ENCODE measurements around the gene ADAMTS10. TPM values are rescaled to one million over a fixed set of nuclear protein-coding genes. Genes with fewer than 3 reads are reported as not detected.

Gene ADAMTS10
- total RNA-seq, 1 experiment from 2014 or later = 10.2 TPM

DNA sequence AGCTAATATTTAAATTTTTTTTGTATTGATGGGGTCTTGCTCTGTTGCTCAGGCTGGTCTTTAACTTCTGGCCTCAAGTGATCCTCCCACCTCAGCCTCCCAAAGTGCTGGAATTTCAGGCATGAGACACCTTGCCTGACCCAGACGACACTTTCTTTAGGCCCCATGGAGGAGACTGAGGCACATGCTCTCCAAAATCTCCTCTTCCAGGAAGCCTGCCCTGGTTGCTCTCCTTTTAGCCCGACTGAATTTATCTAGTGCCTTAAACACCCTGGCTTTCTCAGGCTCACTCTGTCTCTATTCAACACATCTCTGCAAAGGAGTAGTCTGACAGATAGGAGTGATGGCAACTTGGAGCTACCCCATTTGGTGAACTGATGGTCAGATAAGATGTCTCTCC, 52.2 kb downstream of the ADAMTS10 start:
- BruUV-seq (replicated peaks) = no TSS peak
- no peak for ATAC-seq
- no peak overlapping the region for H3K9ac ChIP-seq (ENCODE audit: low read length)
- no peaks in the 10 kb centered on the region for H3K27me3 ChIP-seq (ENCODE audit: insufficient read depth, low read length)
- no peak overlapping the region for H3K27ac ChIP-seq (ENCODE audit: low read depth, low read length)
- no peaks in the 10 kb centered on the region for H3K79me2 ChIP-seq (ENCODE audit: insufficient read depth, low read length)
- H2AFZ ChIP-seq (ENCODE audit: low read depth, low read length, poor library complexity, severe bottlenecking) = no peak overlapping the region
- no peak overlapping the region for H3K4me2 ChIP-seq (ENCODE audit: low read length)
- H4K20me1 ChIP-seq (ENCODE audit: insufficient read depth) = no peaks in the 10 kb centered on the region
- no peaks in the 10 kb centered on the region for H3K9me3 ChIP-seq (ENCODE audit: control insufficient read depth in 1 of 2, insufficient read depth in 1 of 2, low read depth in 1 of 2, low read length in 2 of 2)
- intact Hi-C loops (cut with micrococcal nuclease) = no loop called here
- POLR2A ChIA-PET = interaction anchor here (2.2 kb wide), 1 partner anchor 45 kb away, joined by 8 read pairs; the partner anchor contains the start of gene ZNF414
- H3K9me2 ChIP-seq (ENCODE audit: insufficient read depth) = no peaks in the 10 kb centered on the region
- no peak for DNase-seq (ENCODE audit: low read depth, low spot score)
- H3K4me1 ChIP-seq (ENCODE audit: control insufficient read depth in 1 of 2, insufficient read depth in 2 of 2, low read length in 2 of 2) = no peaks in the 10 kb centered on the region
- TF ChIP-seq EZH2phosphoT487 (IDR thresholded peaks at IDR 0.05; ENCODE audit: borderline replicate concordance) = no peak
- no peak for TF ChIP-seq POLR2A (IDR thresholded peaks at IDR 0.05; ENCODE audit: borderline replicate concordance, extremely low read depth, insufficient read depth, insufficient read length)
- no peak for TF ChIP-seq EGR1 (IDR thresholded peaks at IDR 0.05; ENCODE audit: low read depth)
- H3K4me3 ChIP-seq (replicated peaks in 1 of 2; ENCODE audit: low read depth in 1 of 2, low read length in 2 of 2) = no peak overlapping the region
- H3K36me3 ChIP-seq (ENCODE audit: control insufficient read depth in 1 of 2, insufficient read depth in 2 of 2, low read length in 2 of 2) = no peaks in the 10 kb centered on the region
- RAD21 ChIA-PET (ENCODE audit: low non-redundant PET in 1 of 2, low total read pairs in 2 of 2, uncharacterized antibody in 2 of 2, unreplicated experiment in 2 of 2) = no interaction called here
- CTCF ChIA-PET = interaction anchor here (1.6 to 2.5 kb wide), 2 partner anchors 20 to 23 kb away, joined by 4 to 10 read pairs; partner anchors contain the start of gene MYO1F

DNA sequence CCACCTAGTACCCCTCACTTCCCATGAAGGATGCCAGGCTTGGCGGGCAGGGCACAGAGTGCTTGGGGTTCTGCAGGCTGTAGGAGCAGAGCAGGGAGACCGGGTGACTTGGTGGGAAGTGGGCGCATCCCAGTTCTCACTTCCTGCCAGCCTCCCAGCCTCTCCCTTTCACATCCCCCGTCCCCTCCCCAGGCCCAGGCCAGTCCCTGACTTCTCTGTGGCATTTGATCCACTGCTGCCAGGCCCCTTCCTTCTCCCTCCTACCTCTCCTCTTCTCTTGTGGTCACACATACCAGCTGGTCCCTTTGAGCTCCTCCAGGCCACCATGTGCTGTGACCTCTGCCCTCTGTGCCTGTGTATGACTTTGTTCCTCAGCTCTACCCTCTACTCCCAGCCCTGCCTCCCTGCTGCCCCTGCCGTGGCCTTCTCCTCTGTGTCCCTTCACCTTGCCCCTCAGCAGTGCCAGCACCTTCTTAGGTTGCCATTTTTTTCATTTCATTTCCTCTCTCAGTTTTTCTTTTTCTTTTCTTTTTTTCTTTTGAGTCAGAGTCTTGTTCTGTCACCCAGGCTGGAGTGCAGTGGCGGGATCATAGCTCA, 52.8 kb downstream of the ADAMTS10 start:
- ChIA-PET RAD21 (ENCODE audit: low non-redundant PET in 1 of 2, low total read pairs in 2 of 2, uncharacterized antibody in 2 of 2, unreplicated experiment in 2 of 2) (no interaction called here), CTCF (interaction anchor here (1.6 to 2.5 kb wide), 2 partner anchors 21 to 23 kb away, joined by 4 to 10 read pairs; partner anchors contain the start of gene MYO1F), POLR2A (interaction anchor here (2.2 kb wide), 1 partner anchor 44 kb away, joined by 8 read pairs; the partner anchor contains the start of gene ZNF414)
- DNase-seq (ENCODE audit: low read depth, low spot score) (no peak), ATAC-seq (no peak)
- BruUV-seq (replicated peaks) = no TSS peak
- H2AFZ ChIP-seq (ENCODE audit: low read depth, low read length, poor library complexity, severe bottlenecking) = no peak overlapping the region
- H3K79me2 ChIP-seq (ENCODE audit: insufficient read depth, low read length) = no peaks in the 10 kb centered on the region
- H3K9ac ChIP-seq (ENCODE audit: low read length) = no peak overlapping the region
- H3K27ac ChIP-seq (ENCODE audit: low read depth, low read length) = no peak overlapping the region
- H3K36me3 ChIP-seq (ENCODE audit: control insufficient read depth in 1 of 2, insufficient read depth in 2 of 2, low read length in 2 of 2) = no peaks in the 10 kb centered on the region
- H3K9me3 ChIP-seq (ENCODE audit: control insufficient read depth in 1 of 2, insufficient read depth in 1 of 2, low read depth in 1 of 2, low read length in 2 of 2) = no peaks in the 10 kb centered on the region
- intact Hi-C loops (cut with micrococcal nuclease) = no loop called here
- H3K4me1 ChIP-seq (ENCODE audit: control insufficient read depth in 1 of 2, insufficient read depth in 2 of 2, low read length in 2 of 2) = peaks cover 0 to 5% of the 10 kb centered on the region in 2 experiments; a peak in 1 of 4 replicates
- H3K9me2 ChIP-seq (ENCODE audit: insufficient read depth) = no peaks in the 10 kb centered on the region
- H3K27me3 ChIP-seq (ENCODE audit: insufficient read depth, low read length) = no peaks in the 10 kb centered on the region
- H3K4me3 ChIP-seq (replicated peaks in 1 of 2; ENCODE audit: low read depth in 1 of 2, low read length in 2 of 2) = no peak overlapping the region
- no peaks in the 10 kb centered on the region for H4K20me1 ChIP-seq (ENCODE audit: insufficient read depth)
- no peak overlapping the region for H3K4me2 ChIP-seq (ENCODE audit: low read length)
- TF ChIP-seq SIN3A (IDR thresholded peaks at IDR 0.05; ENCODE audit: low read depth) (no peak), SP1 (IDR thresholded peaks at IDR 0.05; ENCODE audit: low read depth) (no peak), RAD21 (IDR thresholded peaks at IDR 0.05; ENCODE audit: low read depth) (no peak), EZH2 (IDR thresholded peaks at IDR 0.05) (no peak), JUND (IDR thresholded peaks at IDR 0.05) (no peak), CBX3 (IDR thresholded peaks at IDR 0.05; ENCODE audit: low read depth) (no peak), ZFX (IDR thresholded peaks at IDR 0.05) (no peak), YY1 (IDR thresholded peaks at IDR 0.05; ENCODE audit: extremely low read depth, insufficient replicate concordance, low read depth, low read length) (no peak), POLR2AphosphoS5 (IDR thresholded peaks at IDR 0.05; ENCODE audit: low read depth, low read length) (no peak)
- TF ChIP-seq, protein P1, sequence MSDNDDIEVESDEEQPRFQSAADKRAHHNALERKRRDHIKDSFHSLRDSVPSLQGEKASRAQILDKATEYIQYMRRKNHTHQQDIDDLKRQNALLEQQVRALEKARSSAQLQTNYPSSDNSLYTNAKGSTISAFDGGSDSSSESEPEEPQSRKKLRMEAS (IDR thresholded peaks at IDR 0.05) = no peak
- TF ChIP-seq, protein P2, sequence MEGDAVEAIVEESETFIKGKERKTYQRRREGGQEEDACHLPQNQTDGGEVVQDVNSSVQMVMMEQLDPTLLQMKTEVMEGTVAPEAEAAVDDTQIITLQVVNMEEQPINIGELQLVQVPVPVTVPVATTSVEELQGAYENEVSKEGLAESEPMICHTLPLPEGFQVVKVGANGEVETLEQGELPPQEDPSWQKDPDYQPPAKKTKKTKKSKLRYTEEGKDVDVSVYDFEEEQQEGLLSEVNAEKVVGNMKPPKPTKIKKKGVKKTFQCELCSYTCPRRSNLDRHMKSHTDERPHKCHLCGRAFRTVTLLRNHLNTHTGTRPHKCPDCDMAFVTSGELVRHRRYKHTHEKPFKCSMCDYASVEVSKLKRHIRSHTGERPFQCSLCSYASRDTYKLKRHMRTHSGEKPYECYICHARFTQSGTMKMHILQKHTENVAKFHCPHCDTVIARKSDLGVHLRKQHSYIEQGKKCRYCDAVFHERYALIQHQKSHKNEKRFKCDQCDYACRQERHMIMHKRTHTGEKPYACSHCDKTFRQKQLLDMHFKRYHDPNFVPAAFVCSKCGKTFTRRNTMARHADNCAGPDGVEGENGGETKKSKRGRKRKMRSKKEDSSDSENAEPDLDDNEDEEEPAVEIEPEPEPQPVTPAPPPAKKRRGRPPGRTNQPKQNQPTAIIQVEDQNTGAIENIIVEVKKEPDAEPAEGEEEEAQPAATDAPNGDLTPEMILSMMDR (IDR thresholded peaks at IDR 0.05 in 2 of 3, conservative IDR thresholded peaks at IDR 0.05 in 1 of 3; ENCODE audit: borderline replicate concordance in 1 of 3, insufficient read depth in 1 of 3, low read depth in 2 of 3, low read length in 2 of 3) = no peak
- TF ChIP-seq, protein P3, sequence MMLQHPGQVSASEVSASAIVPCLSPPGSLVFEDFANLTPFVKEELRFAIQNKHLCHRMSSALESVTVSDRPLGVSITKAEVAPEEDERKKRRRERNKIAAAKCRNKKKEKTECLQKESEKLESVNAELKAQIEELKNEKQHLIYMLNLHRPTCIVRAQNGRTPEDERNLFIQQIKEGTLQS (IDR thresholded peaks at IDR 0.05) = no peak
- TF ChIP-seq, protein P4, sequence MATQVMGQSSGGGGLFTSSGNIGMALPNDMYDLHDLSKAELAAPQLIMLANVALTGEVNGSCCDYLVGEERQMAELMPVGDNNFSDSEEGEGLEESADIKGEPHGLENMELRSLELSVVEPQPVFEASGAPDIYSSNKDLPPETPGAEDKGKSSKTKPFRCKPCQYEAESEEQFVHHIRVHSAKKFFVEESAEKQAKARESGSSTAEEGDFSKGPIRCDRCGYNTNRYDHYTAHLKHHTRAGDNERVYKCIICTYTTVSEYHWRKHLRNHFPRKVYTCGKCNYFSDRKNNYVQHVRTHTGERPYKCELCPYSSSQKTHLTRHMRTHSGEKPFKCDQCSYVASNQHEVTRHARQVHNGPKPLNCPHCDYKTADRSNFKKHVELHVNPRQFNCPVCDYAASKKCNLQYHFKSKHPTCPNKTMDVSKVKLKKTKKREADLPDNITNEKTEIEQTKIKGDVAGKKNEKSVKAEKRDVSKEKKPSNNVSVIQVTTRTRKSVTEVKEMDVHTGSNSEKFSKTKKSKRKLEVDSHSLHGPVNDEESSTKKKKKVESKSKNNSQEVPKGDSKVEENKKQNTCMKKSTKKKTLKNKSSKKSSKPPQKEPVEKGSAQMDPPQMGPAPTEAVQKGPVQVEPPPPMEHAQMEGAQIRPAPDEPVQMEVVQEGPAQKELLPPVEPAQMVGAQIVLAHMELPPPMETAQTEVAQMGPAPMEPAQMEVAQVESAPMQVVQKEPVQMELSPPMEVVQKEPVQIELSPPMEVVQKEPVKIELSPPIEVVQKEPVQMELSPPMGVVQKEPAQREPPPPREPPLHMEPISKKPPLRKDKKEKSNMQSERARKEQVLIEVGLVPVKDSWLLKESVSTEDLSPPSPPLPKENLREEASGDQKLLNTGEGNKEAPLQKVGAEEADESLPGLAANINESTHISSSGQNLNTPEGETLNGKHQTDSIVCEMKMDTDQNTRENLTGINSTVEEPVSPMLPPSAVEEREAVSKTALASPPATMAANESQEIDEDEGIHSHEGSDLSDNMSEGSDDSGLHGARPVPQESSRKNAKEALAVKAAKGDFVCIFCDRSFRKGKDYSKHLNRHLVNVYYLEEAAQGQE (IDR thresholded peaks at IDR 0.05; ENCODE audit: low read depth) = no peak
